Sigmoid colon (tissue), 7 donors: ENCODE measurements around the gene MYH13. TPM values are rescaled to one million over a fixed set of nuclear protein-coding genes. Genes with fewer than 3 reads are reported as not detected.

Source experiments
- DNase-seq: peaks from one replicate; pipeline ENCODE4 v3.0.0-alpha.2; 2019
- H3K27ac ChIP-seq, 4 donors: fragments of 200-600 bp; sonication (generic); one replicate each; pipeline ENCODE4 v1.5.1; 2016 to 2019; ENCODE audit warnings: mild to moderate bottlenecking in 1 of 4
- H3K27me3 ChIP-seq, 3 donors: fragments of 200-600 bp; sonication (generic); one replicate each; pipeline ENCODE4 v1.5.1; 2019; ENCODE audit warnings: mild to moderate bottlenecking in 1 of 3
- H3K36me3 ChIP-seq, 4 donors: fragments of 200-600 bp; sonication (generic); one replicate each; pipeline ENCODE4 v1.5.1; 2016 to 2019
- H3K4me1 ChIP-seq, 4 donors: fragments of 200-600 bp; sonication (generic); one replicate each; pipeline ENCODE4 v1.5.1; 2017 to 2019
- H3K4me3 ChIP-seq, 4 donors: fragments of 200-600 bp; sonication (generic); one replicate each; pipeline ENCODE4 v1.5.1; 2017 to 2019; ENCODE audit warnings: mild to moderate bottlenecking in 2 of 4, moderate library complexity in 1 of 4
- H3K9me3 ChIP-seq, 4 donors: fragments of 200-600 bp in 3 of 4; sonication (generic) in 3 of 4; one replicate each; pipeline versions ENCODE4 v1.5.1 to v1.6.1; 2013 to 2019
- CTCF ChIP-seq, 4 experiments: fragments of 450-650 bp in 3 of 4; fragments of 200-600 bp in 1 of 4; IDR thresholded peaks; one replicate each; pipeline ENCODE4 v1.5.1; 2016 to 2019; ENCODE audit warnings: antibody characterized with exemption in 4 of 4, mild to moderate bottlenecking in 3 of 4, moderate library complexity in 2 of 4
- EP300 ChIP-seq, 4 donors: sonication (generic); formaldehyde crosslinking; IDR thresholded peaks; one replicate each; pipeline ENCODE4 v1.6.1; 2017; ENCODE audit warnings: antibody characterized with exemption in 4 of 4
- POLR2A ChIP-seq, 2 donors: fragments of 450-650 bp; IDR thresholded peaks; one replicate each; pipeline ENCODE4 v1.6.1; 2016; ENCODE audit warnings: antibody characterized with exemption in 2 of 2, mild to moderate bottlenecking in 2 of 2, moderate library complexity in 2 of 2
- POLR2AphosphoS5 ChIP-seq, 4 donors: sonication (generic); formaldehyde crosslinking; IDR thresholded peaks; one replicate each; pipeline ENCODE4 v1.6.1; 2017; ENCODE audit warnings: antibody characterized with exemption in 4 of 4
- WGBS, 2 donors: extraction: QIAGEN DNeasy Blood & Tissue Kit; methylation state at CpG; one replicate each; pipeline ENCODE4 v1.1.7; 2013; 5-methylcytosine and 5-hydroxymethylcytosine counted together
- intact Hi-C: fragments of 100-400 bp; cut with DNase I; formaldehyde crosslinking; loops from one replicate; pipeline ENCODE4 v1.15.1; 2023
- polyA plus RNA-seq, 3 donors: library from polyadenylated mRNA; stranded (reverse); fragments of 200-250 nt; gene quantifications; one replicate each; pipeline ENCODE4 v1.2.3, GENCODE V29; 2013
- total RNA-seq, 4 donors: library from RNA; depleted of rRNA; stranded (reverse); fragments of >200 nt; gene quantifications; one replicate each; pipeline ENCODE4 v1.1.0, GENCODE V29; 2016
- donor health status: healthy with polysubstance abuse.
- donor health status: Bipolar disorder and iron deficiency.
- donor health status: healthy.

The MYH13 gene
- total and polyA plus RNA-seq, 7 donors: 0.06 TPM; not detected in 6

- Histone ChIP-seq H3K27me3 (no peaks in the 10 kb centered on the region), H3K9me3 (no peaks in the 10 kb centered on the region), H3K36me3 (no peaks in the 10 kb centered on the region), H3K4me3 (no peak overlapping the region), H3K27ac (no peak overlapping the region), H3K4me1 (no peaks in the 10 kb centered on the region)
- TF ChIP-seq POLR2A (IDR thresholded peaks at IDR 0.05): no peak
- TF ChIP-seq POLR2AphosphoS5 (IDR thresholded peaks at IDR 0.05): no peak
- TF ChIP-seq CTCF (IDR thresholded peaks at IDR 0.05): no peak
- no peak for TF ChIP-seq EP300 (IDR thresholded peaks at IDR 0.05)
- intact Hi-C loops: no loop called here
- DNase-seq: no peak
Measured at GRCh38 chr17:10360578-10360977, 12.2 kb downstream of the MYH13 start.

GRCh38 chr17:10357768-10358167, 15.0 kb downstream of the MYH13 start:
- H3K27ac ChIP-seq: no peak overlapping the region
- intact Hi-C loops: no loop called here
- H3K9me3 ChIP-seq: no peaks in the 10 kb centered on the region
- H3K27me3 ChIP-seq: no peaks in the 10 kb centered on the region
- no peak for DNase-seq
- H3K4me3 ChIP-seq: no peak overlapping the region
- no peaks in the 10 kb centered on the region for H3K4me1 ChIP-seq
- TF ChIP-seq POLR2A (IDR thresholded peaks at IDR 0.05): no peak
- TF ChIP-seq CTCF (IDR thresholded peaks at IDR 0.05): peak in 1 of 4 experiments; percentile 32
- no peaks in the 10 kb centered on the region for H3K36me3 ChIP-seq
- 16 to 32% methylated on average over 4 of the region's 4 CpGs for WGBS, 2 donors

- intact Hi-C loops: no loop called here
- Histone ChIP-seq H3K4me3 (no peak overlapping the region), H3K9me3 (no peaks in the 10 kb centered on the region), H3K27ac (no peak overlapping the region), H3K4me1 (no peaks in the 10 kb centered on the region), H3K36me3 (no peaks in the 10 kb centered on the region), H3K27me3 (no peaks in the 10 kb centered on the region)
- no peak for TF ChIP-seq EP300 (IDR thresholded peaks at IDR 0.05)
- DNase-seq: no peak
- 79 to 82% methylated on average over 9 of the region's 9 CpGs for WGBS, 2 donors
Measured at GRCh38 chr17:10354651-10355050, 18.2 kb downstream of the MYH13 start.

- H3K4me1 ChIP-seq: no peaks in the 10 kb centered on the region
- H3K4me3 ChIP-seq: no peak overlapping the region
- H3K27me3 ChIP-seq: no peaks in the 10 kb centered on the region
- no peak overlapping the region for H3K27ac ChIP-seq
- DNase-seq: no peak
- H3K36me3 ChIP-seq: no peaks in the 10 kb centered on the region
- no peak for TF ChIP-seq CTCF (IDR thresholded peaks at IDR 0.05)
- TF ChIP-seq POLR2A (IDR thresholded peaks at IDR 0.05): no peak
- TF ChIP-seq POLR2AphosphoS5 (IDR thresholded peaks at IDR 0.05): no peak
- TF ChIP-seq EP300 (IDR thresholded peaks at IDR 0.05): no peak
- no peaks in the 10 kb centered on the region for H3K9me3 ChIP-seq
- intact Hi-C loops: no loop called here
Measured at GRCh38 chr17:10352893-10353292, 19.9 kb downstream of the MYH13 start.

- 39 to 91% methylated on average over 1 of the region's 1 CpG for WGBS, 2 donors
- no peaks in the 10 kb centered on the region for H3K9me3 ChIP-seq
Measured at GRCh38 chr17:10349403-10349802, 23.4 kb downstream of the MYH13 start.

More at GRCh38 chr17:10349403-10349802, 23.4 kb downstream of the MYH13 start:
- Histone ChIP-seq H3K4me1 (no peaks in the 10 kb centered on the region), H3K4me3 (no peak overlapping the region), H3K36me3 (no peaks in the 10 kb centered on the region), H3K27ac (no peak overlapping the region), H3K27me3 (no peaks in the 10 kb centered on the region)
- intact Hi-C loops: no loop called here
- TF ChIP-seq EP300 (IDR thresholded peaks at IDR 0.05): no peak
- no peak for TF ChIP-seq POLR2A (IDR thresholded peaks at IDR 0.05)
- no peak for TF ChIP-seq CTCF (IDR thresholded peaks at IDR 0.05)
- TF ChIP-seq POLR2AphosphoS5 (IDR thresholded peaks at IDR 0.05): no peak
- DNase-seq: no peak
